Ovary (tissue), 3 donors: ENCODE results near the gene NDUFA12.

ENCODE experiments used
- CTCF ChIP-seq, 3 donors: fragments of 450-650 bp in 2 of 3; fragments of 200-600 bp in 1 of 3; IDR thresholded peaks; one replicate each; pipeline versions ENCODE4 v1.5.1 to v1.8.0; 2016 to 2022; ENCODE audit warnings: antibody characterized with exemption in 3 of 3, mild to moderate bottlenecking in 1 of 3
- EP300 ChIP-seq: sonication (generic); formaldehyde crosslinking; IDR thresholded peaks from one replicate; pipeline ENCODE4 v1.6.1; 2017; ENCODE audit warnings: antibody characterized with exemption
- POLR2A ChIP-seq: fragments of 450-650 bp; IDR thresholded peaks from one replicate; pipeline ENCODE4 v1.6.1; 2017; ENCODE audit warnings: antibody characterized with exemption, mild to moderate bottlenecking, moderate library complexity
- donor health status: DM: no; HTN: no; CAD: no.

- TF ChIP-seq EP300 (no peak), CTCF (IDR thresholded peaks at IDR 0.05) (no peak), POLR2A (no peak)
These were observed 25.6 kb downstream of the NDUFA12 start for GRCh38 chr12:94977766-94978468.
